Brain microvascular endothelial cell (primary cell): Measurements from ENCODE around the gene ITM2A.

Source experiments
- DNase-seq: peaks from one replicate; pipeline ENCODE4 v3.0.0-alpha.2; 2020
- H3K27ac ChIP-seq: fragments of 250-450 bp; sonication (Bioruptor Pico); 2 replicates; pipeline ENCODE4 v1.5.1; 2020; ENCODE audit warnings: mild to moderate bottlenecking, moderate library complexity
- H3K27me3 ChIP-seq: fragments of 250-450 bp; sonication (Bioruptor Pico); replicated peaks from 2 replicates; pipeline ENCODE4 v1.5.1; 2020; ENCODE audit warnings: mild to moderate bottlenecking
- H3K36me3 ChIP-seq: fragments of 250-450 bp; sonication (Bioruptor Pico); replicated peaks from 2 replicates; pipeline ENCODE4 v1.5.1; 2020; ENCODE audit warnings: mild to moderate bottlenecking
- H3K4me3 ChIP-seq: 2 replicates; pipeline ENCODE4 v1.5.1; 2011; ENCODE audit warnings: low read depth, mild to moderate bottlenecking, control low read depth, low read length, moderate library complexity
- CTCF ChIP-seq: IDR thresholded peaks from 2 replicates; pipeline ENCODE4 v1.5.1; 2011; ENCODE audit warnings: low read depth, mild to moderate bottlenecking, moderate library complexity, low read length, control low read depth, inconsistent platforms; ENCODE audit errors: missing control alignments
- in situ Hi-C: cut with HindIII; loops from 2 replicates; pipeline ENCODE4 v1.10.0; 2017; ENCODE audit warnings: low sequenced_read_pairs, low pct_ligation_motif_present

The ITM2A gene

GRCh38 chrX:79369871-79370270, 2.7 kb upstream of the ITM2A start:
- in situ Hi-C loops = no loop called here
- no peak for TF ChIP-seq CTCF
- no peak overlapping the region for H3K27ac ChIP-seq
- no peak overlapping the region for H3K4me3 ChIP-seq
- no peaks in the 10 kb centered on the region for H3K36me3 ChIP-seq
- H3K27me3 ChIP-seq = no peaks in the 10 kb centered on the region
- no peak for DNase-seq

- Histone ChIP-seq H3K4me3 (no peak overlapping the region), H3K27me3 (no peaks in the 10 kb centered on the region), H3K27ac (no peak overlapping the region), H3K36me3 (no peaks in the 10 kb centered on the region)
- no peak for TF ChIP-seq CTCF
- in situ Hi-C loops = no loop called here
- DNase-seq = no peak
Measured at GRCh38 chrX:79368441-79368840, 1.3 kb upstream of the ITM2A start.

GRCh38 chrX:79367907-79368306, 773 bp upstream of the ITM2A start:
- no peak for DNase-seq
- no peaks in the 10 kb centered on the region for H3K27me3 ChIP-seq
- no peaks in the 10 kb centered on the region for H3K36me3 ChIP-seq
- TF ChIP-seq CTCF = no peak
- no peak overlapping the region for H3K4me3 ChIP-seq
- no peak overlapping the region for H3K27ac ChIP-seq
- in situ Hi-C loops = no loop called here

GRCh38 chrX:79366556-79366872, 620 bp downstream of the ITM2A start:
- no peak for DNase-seq
- Histone ChIP-seq H3K4me3 (no peak overlapping the region), H3K27me3 (no peaks in the 10 kb centered on the region), H3K36me3 (no peaks in the 10 kb centered on the region), H3K27ac (no peak overlapping the region)
- in situ Hi-C loops = no loop called here
- TF ChIP-seq CTCF = no peak

- Histone ChIP-seq H3K36me3 (no peaks in the 10 kb centered on the region), H3K4me3 (no peak overlapping the region)
- in situ Hi-C loops = no loop called here
Measured at GRCh38 chrX:79365591-79365990, 1.5 kb downstream of the ITM2A start.

More at GRCh38 chrX:79365591-79365990, 1.5 kb downstream of the ITM2A start:
- DNase-seq = no peak
- TF ChIP-seq CTCF = no peak
- Histone ChIP-seq H3K27ac (no peak overlapping the region), H3K27me3 (no peaks in the 10 kb centered on the region)
